GM12878 (cell line): ENCODE measurements around the gene ANKRD11. TPM values are rescaled to one million over a fixed set of nuclear protein-coding genes. Genes with fewer than 3 reads are reported as not detected.

Experiments used
- ATAC-seq: fragments of 200-7000 bp; cut with Tn5 transposase; 3 replicates; pipeline ENCODE4 v1.9.1; 2020; ENCODE audit warnings: mild to moderate bottlenecking, moderate library complexity
- BruUV-seq: library from RNA; stranded (reverse); fragments of 400-500 nt; replicated peaks from 2 replicates; lab custom pipeline; 2021; lab: Mats Ljungman, UMichigan
- CTCF ChIA-PET: fragments of 300-600 bp; sonication (Branson Sonifier 250); formaldehyde crosslinking; extraction: SDS; loops from one replicate; lab custom pipeline; 2021; ENCODE audit warnings: inconsistent platforms; lab: Yijun Ruan, JAX
- POLR2A ChIA-PET: fragments of 350-600 bp; formaldehyde crosslinking; extraction: SDS; loops from one replicate; lab custom pipeline; 2021; ENCODE audit warnings: inconsistent platforms; lab: Charles Lee
- RAD21 ChIA-PET: fragments of 300-600 bp; sonication (Branson Sonifier 250); formaldehyde crosslinking; loops from one replicate; lab custom pipeline; 2023; ENCODE audit warnings: antibody characterized with exemption; ENCODE audit not compliant: unreplicated experiment; lab: Charles Lee
- SMC1A ChIA-PET: fragments of 300-600 bp; sonication (Branson Sonifier 250); formaldehyde crosslinking; loops from one replicate; lab custom pipeline; 2023; ENCODE audit not compliant: unreplicated experiment, uncharacterized antibody; lab: Charles Lee
- DNase-seq: peaks from one replicate; pipeline ENCODE4 v3.0.0-alpha.2; 2011; ENCODE audit warnings: low read depth, low spot score
- FAIRE-seq: peaks from 3 replicates; lab custom pipeline; 2011; peaks lifted over from hg19 to GRCh38; lab: Jason Lieb, UNC
- H2AFZ ChIP-seq: 2 replicates; pipeline ENCODE4 v1.6.0; 2011; ENCODE audit warnings: low read depth, low read length, control low read depth; ENCODE audit not compliant: control insufficient read depth
- H3K27ac ChIP-seq: 2 replicates; pipeline ENCODE4 v1.5.1; 2011; ENCODE audit warnings: control low read depth; ENCODE audit not compliant: control insufficient read depth, insufficient read depth
- H3K27me3 ChIP-seq, 2 experiments: replicated peaks in 1 of 2; 2 replicates each; pipeline versions ENCODE4 v1.6.0 to v1.6.1; 2011; ENCODE audit warnings: low read length in 1 of 2; ENCODE audit not compliant: control insufficient read depth in 2 of 2, insufficient read depth in 2 of 2
- H3K36me3 ChIP-seq, 2 experiments: 2 replicates each; pipeline ENCODE4 v1.5.1; 2011; ENCODE audit warnings: low read length in 1 of 2; ENCODE audit not compliant: control insufficient read depth in 2 of 2, insufficient read depth in 2 of 2
- H3K4me1 ChIP-seq: 2 replicates; pipeline ENCODE4 v1.6.1; 2011; ENCODE audit warnings: mild to moderate bottlenecking, low read length, moderate library complexity, mixed read lengths; ENCODE audit not compliant: control insufficient read depth, insufficient read depth
- H3K4me2 ChIP-seq: 2 replicates; pipeline ENCODE4 v1.6.0; 2011; ENCODE audit warnings: control low read depth; ENCODE audit not compliant: control insufficient read depth, insufficient read depth
- H3K4me3 ChIP-seq: fragments of 200-600 bp; sonication (generic); 2 replicates; pipeline ENCODE4 v1.5.1; 2016
- H3K79me2 ChIP-seq: 2 replicates; pipeline ENCODE4 v1.6.0; 2011; ENCODE audit warnings: low read length; ENCODE audit not compliant: control insufficient read depth, insufficient read depth
- H3K9ac ChIP-seq: 2 replicates; pipeline ENCODE4 v1.8.0; 2011; ENCODE audit warnings: low read length, control low read depth, mixed read lengths; ENCODE audit not compliant: control insufficient read depth, insufficient read depth
- H3K9me3 ChIP-seq: replicated peaks from 3 replicates; pipeline ENCODE4 v1.5.1; 2011; ENCODE audit warnings: mild to moderate bottlenecking, low read length; ENCODE audit not compliant: control insufficient read depth, insufficient read depth
- H4K20me1 ChIP-seq: 2 replicates; pipeline ENCODE4 v1.6.0; 2011; ENCODE audit not compliant: control insufficient read depth, insufficient read depth
- ATF7 ChIP-seq: fragments of 450-650 bp; IDR thresholded peaks from 2 replicates; pipeline ENCODE4 v1.6.1; 2016; ENCODE audit warnings: low read depth, mild to moderate bottlenecking
- EGR1 ChIP-seq, 2 experiments: IDR thresholded peaks; 1 replicate in 1 of 2; 2 replicates in 1 of 2; pipeline ENCODE4 v1.6.1; 2011 to 2012; ENCODE audit warnings: low read depth in 2 of 2, low read length in 2 of 2, borderline replicate concordance in 1 of 2, mild to moderate bottlenecking in 1 of 2, moderate library complexity in 1 of 2
- FOXM1 ChIP-seq: IDR thresholded peaks from 2 replicates; pipeline ENCODE4 v1.6.1; 2012; ENCODE audit warnings: low read depth, mild to moderate bottlenecking, inconsistent platforms, low read length, moderate library complexity
- IRF4 ChIP-seq: IDR thresholded peaks from 2 replicates; pipeline ENCODE4 v1.6.1; 2011; ENCODE audit warnings: low read depth, low read length
- NBN ChIP-seq: fragments of 450-650 bp; IDR thresholded peaks from 2 replicates; pipeline ENCODE4 v1.6.1; 2016
- RUNX3 ChIP-seq: IDR thresholded peaks from 2 replicates; pipeline ENCODE4 v1.6.1; 2012; ENCODE audit warnings: low read length, inconsistent platforms
- STAT3 ChIP-seq: IDR thresholded peaks from 2 replicates; pipeline ENCODE4 v1.6.1; 2011; ENCODE audit warnings: low read depth, low read length, improper control_type of control experiment
- TAF1 ChIP-seq: IDR thresholded peaks from 2 replicates; pipeline ENCODE4 v1.6.1; 2011; ENCODE audit warnings: mild to moderate bottlenecking, low read depth, low read length, borderline replicate concordance
- WGBS: methylation state at CpG from one replicate; pipeline ENCODE4 v1.1.6; 2016; ENCODE audit warnings: low lambda C conversion rate; ENCODE audit not compliant: insufficient replicate concordance, insufficient coverage; ENCODE audit errors: missing lambda C conversion rate; 5-methylcytosine and 5-hydroxymethylcytosine counted together
- in situ Hi-C: fragments of 300-500 bp; cut with MboI; formaldehyde crosslinking; loops from 9 replicates; pipeline ENCODE4 v1.14.3; 2018; ENCODE audit warnings: mixed read lengths
- intact Hi-C: fragments of 100-400 bp; cut with micrococcal nuclease; formaldehyde crosslinking; loops from one replicate; pipeline ENCODE4 v1.14.2; 2022; ENCODE audit not compliant: unreplicated experiment
- polyA plus RNA-seq, 11 experiments: library from polyadenylated mRNA; depleted of rRNA in 4 of 11; unstranded in 6 of 11; stranded (reverse) in 5 of 11; fragments of >200 nt; fragmentation: Nextera tagmentation in 4 of 11; fragmentation: Illumina TruSeq in 1 of 11; extraction: Ambion mirVana in 4 of 11; extraction: Trizol in 1 of 11; gene quantifications; 1 replicate in 1 of 11; 2 replicates in 10 of 11; pipeline versions ENCODE4 v1.2.1 to v1.2.3, GENCODE V29; 2011 to 2016; ENCODE audit warnings: inconsistent platforms in 2 of 11, missing spikeins in 2 of 11, low read depth in 1 of 11
- total RNA-seq, 4 experiments: library from RNA; depleted of rRNA in 3 of 4; stranded (reverse); fragments of >200 nt in 3 of 4; fragmentation: Illumina TruSeq in 1 of 4; extraction: Trizol in 1 of 4; gene quantifications; 2 replicates each; pipeline versions ENCODE4 v1.2.1 to v1.2.3, GENCODE V29; 2013 to 2021
- TF ChIP-seq, protein P1 (sequence below): fragments of 450-650 bp; IDR thresholded peaks from 2 replicates; pipeline ENCODE4 v1.6.1; 2017; ENCODE audit warnings: antibody characterized with exemption, mild to moderate bottlenecking, moderate library complexity

ANKRD11 gene
- total and polyA plus RNA-seq, 10 of the 15 experiments (the other 5 are each of a cell fraction or from before 2014, with no cell fraction given), result 5.1 to 103 (median 27.4) TPM

DNA sequence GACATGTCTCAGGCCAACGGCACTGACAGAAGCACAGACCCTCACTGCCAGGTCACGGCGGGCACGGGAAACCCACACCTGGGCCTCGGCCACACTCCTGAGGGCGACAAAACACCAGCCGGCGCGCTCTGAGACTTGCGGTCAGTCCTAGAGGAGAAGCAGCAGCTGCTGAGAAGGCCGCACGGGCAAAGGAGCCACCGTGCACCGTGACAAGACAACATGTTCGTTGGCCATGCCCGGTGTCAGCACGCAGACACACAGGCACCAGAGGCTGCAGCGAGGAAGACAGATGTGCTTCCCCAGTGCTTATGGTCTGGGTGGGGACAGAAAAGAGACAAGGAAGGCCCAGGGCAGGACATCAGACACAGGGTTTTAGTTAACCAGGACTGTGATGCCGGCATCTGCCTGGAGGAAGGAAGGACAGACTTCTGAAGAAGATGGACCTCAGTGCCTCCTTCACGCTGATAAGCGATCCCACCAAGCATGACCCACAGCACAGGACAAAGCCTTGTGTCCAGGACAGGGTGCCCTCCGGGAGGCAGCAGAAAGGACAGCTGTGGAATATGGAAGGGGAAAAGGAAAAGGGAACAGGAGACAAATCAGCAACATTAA is 84.0 kb downstream of the ANKRD11 start:
- ChIA-PET SMC1A (no interaction called here), CTCF (no interaction called here), POLR2A (no interaction called here), RAD21 (no interaction called here)
- in situ Hi-C loops, result no loop called here
- no peak overlapping the region for H3K4me2 ChIP-seq
- H3K9me3 ChIP-seq, result no peaks in the 10 kb centered on the region
- H3K27ac ChIP-seq, result no peak overlapping the region
- TF ChIP-seq RUNX3 (peak; percentile 17; the same call in 1 of the 2 replicates), ATF7 (no peak)
- H3K4me1 ChIP-seq, result peaks cover 19% of the 10 kb centered on the region
- H3K36me3 ChIP-seq, result peaks cover 8 to 15% of the 10 kb centered on the region in 2 experiments; a peak in 2 of 4 replicates
- ATAC-seq (no peak), DNase-seq (no peak), FAIRE-seq (no peak)
- peaks cover 18% of the 10 kb centered on the region for H4K20me1 ChIP-seq
- no peak overlapping the region for H2AFZ ChIP-seq
- BruUV-seq, result no TSS peak
- no peak overlapping the region for H3K9ac ChIP-seq
- peaks cover 91% of the 10 kb centered on the region for H3K79me2 ChIP-seq
- over 99% methylated on average over 22 of the region's 22 CpGs for WGBS
- H3K4me3 ChIP-seq, result no peak overlapping the region
- H3K27me3 ChIP-seq, result no peaks in the 10 kb centered on the region
- intact Hi-C loops, result no loop called here

DNA sequence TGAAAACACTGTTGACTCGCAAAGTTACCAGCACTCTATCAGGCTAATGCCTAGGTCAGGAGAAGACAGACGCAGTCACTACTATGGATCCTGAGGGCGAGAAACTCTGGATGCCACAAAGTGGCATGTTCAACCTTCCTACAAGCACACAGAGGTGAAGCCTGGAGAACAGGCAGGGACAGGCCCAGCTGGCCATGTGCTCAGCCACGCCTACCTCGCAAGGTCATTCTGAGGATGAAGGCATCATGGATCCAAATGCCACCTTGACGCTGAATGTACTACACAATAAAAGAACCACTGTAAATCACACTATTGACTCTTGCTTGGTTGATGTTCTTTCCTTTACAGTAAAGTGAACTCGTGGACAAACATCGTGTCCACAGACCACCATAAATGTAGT is 85.8 kb downstream of the ANKRD11 start:
- no peak overlapping the region for H3K9ac ChIP-seq
- peaks cover 8% of the 10 kb centered on the region for H3K4me1 ChIP-seq
- H4K20me1 ChIP-seq, result peaks cover 18% of the 10 kb centered on the region
- SMC1A ChIA-PET, result no interaction called here
- intact Hi-C loops, result no loop called here
- H3K36me3 ChIP-seq, result peaks cover 9% of the 10 kb centered on the region in 2 experiments; a peak in 2 of 4 replicates
- H2AFZ ChIP-seq, result no peak overlapping the region
- TF ChIP-seq TAF1 (no peak), NBN (no peak), EGR1 (IDR thresholded peaks at IDR 0.05; ENCODE audit: borderline replicate concordance in 1 of 2, low read depth in 2 of 2, low read length in 2 of 2) (no peak), FOXM1 (no peak), IRF4 (no peak), STAT3 (no peak)
- TF ChIP-seq, protein P1, sequence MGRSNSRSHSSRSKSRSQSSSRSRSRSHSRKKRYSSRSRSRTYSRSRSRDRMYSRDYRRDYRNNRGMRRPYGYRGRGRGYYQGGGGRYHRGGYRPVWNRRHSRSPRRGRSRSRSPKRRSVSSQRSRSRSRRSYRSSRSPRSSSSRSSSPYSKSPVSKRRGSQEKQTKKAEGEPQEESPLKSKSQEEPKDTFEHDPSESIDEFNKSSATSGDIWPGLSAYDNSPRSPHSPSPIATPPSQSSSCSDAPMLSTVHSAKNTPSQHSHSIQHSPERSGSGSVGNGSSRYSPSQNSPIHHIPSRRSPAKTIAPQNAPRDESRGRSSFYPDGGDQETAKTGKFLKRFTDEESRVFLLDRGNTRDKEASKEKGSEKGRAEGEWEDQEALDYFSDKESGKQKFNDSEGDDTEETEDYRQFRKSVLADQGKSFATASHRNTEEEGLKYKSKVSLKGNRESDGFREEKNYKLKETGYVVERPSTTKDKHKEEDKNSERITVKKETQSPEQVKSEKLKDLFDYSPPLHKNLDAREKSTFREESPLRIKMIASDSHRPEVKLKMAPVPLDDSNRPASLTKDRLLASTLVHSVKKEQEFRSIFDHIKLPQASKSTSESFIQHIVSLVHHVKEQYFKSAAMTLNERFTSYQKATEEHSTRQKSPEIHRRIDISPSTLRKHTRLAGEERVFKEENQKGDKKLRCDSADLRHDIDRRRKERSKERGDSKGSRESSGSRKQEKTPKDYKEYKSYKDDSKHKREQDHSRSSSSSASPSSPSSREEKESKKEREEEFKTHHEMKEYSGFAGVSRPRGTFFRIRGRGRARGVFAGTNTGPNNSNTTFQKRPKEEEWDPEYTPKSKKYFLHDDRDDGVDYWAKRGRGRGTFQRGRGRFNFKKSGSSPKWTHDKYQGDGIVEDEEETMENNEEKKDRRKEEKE, result no peak
- TF ChIP-seq, all 136 proteins: peak for 0
- Histone ChIP-seq H3K4me2 (no peak overlapping the region), H3K27me3 (no peaks in the 10 kb centered on the region), H3K79me2 (peaks cover 85% of the 10 kb centered on the region), H3K27ac (no peak overlapping the region), H3K4me3 (no peak overlapping the region), H3K9me3 (no peaks in the 10 kb centered on the region)
- DNase-seq (no peak), ATAC-seq (no peak), FAIRE-seq (no peak)
- 83% methylated on average over 8 of the region's 8 CpGs for WGBS
- POLR2A ChIA-PET, result interaction anchor here (0.6 to 0.7 kb wide), 2 partner anchors 16 to 52 kb away, joined by 3 to 6 read pairs; no protein-coding TSS in a partner anchor
- RAD21 ChIA-PET, result no interaction called here
- in situ Hi-C loops, result no loop called here
- CTCF ChIA-PET, result no interaction called here
- TSS peak; percentile 39 for BruUV-seq
